HG02970 (cell line): Measurements from ENCODE around the gene ACTR3.
"Not testable (repeated sequence)": the region's sequence is repeated elsewhere in the genome, so short reads cannot be mapped to it uniquely, and the experiment has no call there.

Experiments
- ATAC-seq: cut with Tn5 transposase; IDR thresholded peaks from one replicate; pipeline ENCODE4 v1.9.1; 2021; ENCODE audit warnings: mild to moderate bottlenecking, moderate library complexity, moderate number of reproducible peaks; ENCODE audit not compliant: unreplicated experiment, low FRiP score

ACTR3 gene

GRCh38 chr2:113899166-113899565, 9.3 kb downstream of the ACTR3 start:
- no peak for ATAC-seq

GRCh38 chr2:113901943-113902342, 12.1 kb downstream of the ACTR3 start:
- no peak for ATAC-seq

GRCh38 chr2:113905886-113906285, 16.0 kb downstream of the ACTR3 start:
- no peak for ATAC-seq

- no peak for ATAC-seq
These were observed 16.8 kb downstream of the ACTR3 start for GRCh38 chr2:113906647-113907046.

GRCh38 chr2:113907297-113907696, 17.4 kb downstream of the ACTR3 start:
- ATAC-seq: no peak

- no peak for ATAC-seq
These were observed 20.3 kb downstream of the ACTR3 start for GRCh38 chr2:113910110-113910717.

- ATAC-seq: no peak
These were observed 21.2 kb downstream of the ACTR3 start for GRCh38 chr2:113910967-113911678.

GRCh38 chr2:113915082-113915819, 25.4 kb downstream of the ACTR3 start:
- ATAC-seq: no peak

- ATAC-seq: no peak
These were observed 28.3 kb downstream of the ACTR3 start for GRCh38 chr2:113918229-113918628.

GRCh38 chr2:113920996-113921395, 31.1 kb downstream of the ACTR3 start:
- no peak for ATAC-seq

- no peak for ATAC-seq
These were observed 32.4 kb downstream of the ACTR3 start for GRCh38 chr2:113922335-113922734.

- no peak for ATAC-seq
These were observed 32.9 kb downstream of the ACTR3 start for GRCh38 chr2:113922784-113923183.

GRCh38 chr2:113925884-113926283, 36.0 kb downstream of the ACTR3 start:
- no peak for ATAC-seq

GRCh38 chr2:113926314-113926713, 36.4 kb downstream of the ACTR3 start:
- ATAC-seq: no peak

- no peak for ATAC-seq
These were observed 40.6 kb downstream of the ACTR3 start for GRCh38 chr2:113930448-113930847.

- no peak for ATAC-seq
These were observed 47.6 kb downstream of the ACTR3 start for GRCh38 chr2:113937501-113937900.

- ATAC-seq: no peak
These were observed 51.0 kb downstream of the ACTR3 start for GRCh38 chr2:113940891-113941290.

- not testable (repeated sequence) for ATAC-seq
These were observed 55.9 kb downstream of the ACTR3 start for GRCh38 chr2:113945784-113946183.

GRCh38 chr2:113950906-113951305, 61.0 kb downstream of the ACTR3 start:
- not testable (repeated sequence) for ATAC-seq

GRCh38 chr2:113961000-113961399, 71.1 kb downstream of the ACTR3 start:
- ATAC-seq: no peak

GRCh38 chr2:113962692-113963480, 73.0 kb downstream of the ACTR3 start:
- ATAC-seq: no peak
